DMS 273 (cell line): ENCODE results near the gene ZDHHC19.
A peak's percentile ranks its signal among the peaks of the same experiment; 100 is the strongest.
"Not testable (repeated sequence)": the region's sequence is repeated elsewhere in the genome, so short reads cannot be mapped to it uniquely, and the experiment has no call there.

Experiments used
- DNase-seq: peaks from one replicate; lab custom pipeline; 2025; ENCODE audit not compliant: unreplicated experiment; lab: John Stamatoyannopoulos, UW

Gene ZDHHC19

GRCh38 chr3:196225086-196225485 lies 13.9 kb upstream of the ZDHHC19 start:
- no peak for DNase-seq

GRCh38 chr3:196222876-196223595 lies 11.8 kb upstream of the ZDHHC19 start:
- no peak for DNase-seq

GRCh38 chr3:196220991-196221390 lies 9.8 kb upstream of the ZDHHC19 start:
- DNase-seq = no peak

- no peak for DNase-seq
Measured at GRCh38 chr3:196220587-196220986, 9.4 kb upstream of the ZDHHC19 start.

- no peak for DNase-seq
Measured at GRCh38 chr3:196219970-196220311, 8.7 kb upstream of the ZDHHC19 start.

GRCh38 chr3:196219194-196219969 lies 8.2 kb upstream of the ZDHHC19 start:
- peak; percentile 87 for DNase-seq

GRCh38 chr3:196218155-196218712 lies 7.0 kb upstream of the ZDHHC19 start:
- no peak for DNase-seq

GRCh38 chr3:196217307-196218154 lies 6.3 kb upstream of the ZDHHC19 start:
- DNase-seq = no peak

- no peak for DNase-seq
Measured at GRCh38 chr3:196216681-196217211, 5.5 kb upstream of the ZDHHC19 start.

GRCh38 chr3:196216089-196216564 lies 4.9 kb upstream of the ZDHHC19 start, which contains the start of gene SLC51A:
Gene SLC51A (plus strand): TSS chr3:196216534. CDS start chr3:196216713, 179 bp downstream.
- DNase-seq = no peak

- DNase-seq = no peak
Measured at GRCh38 chr3:196215493-196216020, 4.4 kb upstream of the ZDHHC19 start.

- no peak for DNase-seq
Measured at GRCh38 chr3:196214783-196215441, 3.7 kb upstream of the ZDHHC19 start.

- not testable (repeated sequence) for DNase-seq
Measured at GRCh38 chr3:196209944-196210672, 1.1 kb downstream of the ZDHHC19 start.

GRCh38 chr3:196208942-196209695 lies 2.1 kb downstream of the ZDHHC19 start:
- DNase-seq = no peak

GRCh38 chr3:196207833-196208607 lies 3.2 kb downstream of the ZDHHC19 start:
- peak; percentile 25 for DNase-seq

GRCh38 chr3:196207159-196207832 lies 3.9 kb downstream of the ZDHHC19 start:
- DNase-seq = no peak
